HEK293 (cell line): ENCODE results near the gene ANKRD63.

Source experiments
- BCL6B ChIP-seq: fragments of 450-650 bp; formaldehyde crosslinking; IDR thresholded peaks from 2 replicates; pipeline ENCODE4 v1.5.1; 2017; ENCODE audit warnings: missing biosample characterization, missing genetic modification characterization
- CTCF ChIP-seq: fragments of 450-650 bp; formaldehyde crosslinking; IDR thresholded peaks from 2 replicates; pipeline ENCODE4 v1.5.1; 2016; ENCODE audit warnings: missing biosample characterization, missing genetic modification characterization
- HOXD13 ChIP-seq: sonication (generic); formaldehyde crosslinking; IDR thresholded peaks from 2 replicates; pipeline ENCODE4 v1.8.0; 2022; ENCODE audit warnings: missing genetic modification reagents, borderline replicate concordance
- KLF10 ChIP-seq: fragments of 450-650 bp; IDR thresholded peaks from 2 replicates; pipeline ENCODE4 v1.5.1; 2018; ENCODE audit warnings: missing biosample characterization, mild to moderate bottlenecking, missing genetic modification characterization
- YY1 ChIP-seq: fragments of 450-650 bp; formaldehyde crosslinking; IDR thresholded peaks from 2 replicates; pipeline ENCODE4 v1.5.1; 2018; ENCODE audit warnings: missing biosample characterization, missing genetic modification characterization
- ZBTB11 ChIP-seq: fragments of 450-650 bp; formaldehyde crosslinking; conservative IDR thresholded peaks from 2 replicates; pipeline ENCODE4 v1.5.1; 2016; ENCODE audit warnings: low read depth, missing biosample characterization, missing genetic modification characterization
- ZEB2 ChIP-seq: fragments of 450-650 bp; formaldehyde crosslinking; IDR thresholded peaks from 2 replicates; pipeline ENCODE4 v1.5.1; 2016; ENCODE audit warnings: missing biosample characterization, missing genetic modification characterization
- ZNF175 ChIP-seq: fragments of 450-650 bp; formaldehyde crosslinking; IDR thresholded peaks from 2 replicates; pipeline ENCODE4 v1.5.1; 2016; ENCODE audit warnings: missing biosample characterization, missing genetic modification characterization
- ZNF292 ChIP-seq: fragments of 450-650 bp; formaldehyde crosslinking; IDR thresholded peaks from 2 replicates; pipeline ENCODE4 v1.5.1; 2016; ENCODE audit warnings: low read depth, missing biosample characterization, missing genetic modification characterization, borderline replicate concordance
- ZNF548 ChIP-seq: fragments of 450-650 bp; formaldehyde crosslinking; IDR thresholded peaks from 2 replicates; pipeline ENCODE4 v1.5.1; 2016; ENCODE audit warnings: missing biosample characterization, missing genetic modification characterization
- ZNF692 ChIP-seq: fragments of 450-650 bp; formaldehyde crosslinking; IDR thresholded peaks from 2 replicates; pipeline ENCODE4 v1.5.1; 2016; ENCODE audit warnings: missing biosample characterization, missing genetic modification characterization
- ZNF76 ChIP-seq: fragments of 450-650 bp; formaldehyde crosslinking; IDR thresholded peaks from 2 replicates; pipeline ENCODE4; 2016; ENCODE audit warnings: low read depth, missing biosample characterization, missing genetic modification characterization, borderline replicate concordance
- ZNF768 ChIP-seq: fragments of 450-650 bp; formaldehyde crosslinking; IDR thresholded peaks from 2 replicates; pipeline ENCODE4 v1.5.1; 2018; ENCODE audit warnings: missing biosample characterization, mild to moderate bottlenecking, missing genetic modification characterization
- ZSCAN4 ChIP-seq: fragments of 450-650 bp; formaldehyde crosslinking; IDR thresholded peaks from 2 replicates; pipeline ENCODE4 v1.5.1; 2017; ENCODE audit warnings: missing biosample characterization, missing genetic modification characterization

- no peak for TF ChIP-seq ZNF768 (tag by site-specific recombination)
- no peak for TF ChIP-seq CTCF (tag by site-specific recombination)
- TF ChIP-seq ZBTB11 (tag by site-specific recombination), result no peak
- no peak for TF ChIP-seq ZEB2
- TF ChIP-seq ZNF175 (tag by site-specific recombination), result no peak
- no peak for TF ChIP-seq BCL6B
- TF ChIP-seq HOXD13 (CRISPR knock-in tag), result no peak
- no peak for TF ChIP-seq YY1 (tag by site-specific recombination)
- TF ChIP-seq ZNF76 (tag by site-specific recombination), result no peak
- no peak for TF ChIP-seq ZNF292 (tag by site-specific recombination)
- no peak for TF ChIP-seq ZNF692 (tag by site-specific recombination)
- no peak for TF ChIP-seq ZSCAN4
- no peak for TF ChIP-seq KLF10
- TF ChIP-seq ZNF548 (tag by site-specific recombination), result no peak
Observed at GRCh38 chr15:40290918-40291574, 8.2 kb upstream of the ANKRD63 start.
